Measurements from ENCODE around the gene GRIK4.

- TF ChIP-seq CTCF (IDR thresholded peaks at IDR 0.05) (no peak), POLR2A (IDR thresholded peaks at IDR 0.05) (no peak)
These were observed 392.1 kb downstream of the GRIK4 start for GRCh38 chr11:120903686-120904085.
